HG03066 (cell line): ENCODE data around the gene DOCK2.
"Not testable (repeated sequence)": the region's sequence is repeated elsewhere in the genome, so short reads cannot be mapped to it uniquely, and the experiment has no call there.

Experiments used
- ATAC-seq: cut with Tn5 transposase; IDR thresholded peaks from one replicate; pipeline ENCODE4 v1.9.1; 2021; ENCODE audit warnings: low read depth; ENCODE audit not compliant: unreplicated experiment

Gene DOCK2

DNA sequence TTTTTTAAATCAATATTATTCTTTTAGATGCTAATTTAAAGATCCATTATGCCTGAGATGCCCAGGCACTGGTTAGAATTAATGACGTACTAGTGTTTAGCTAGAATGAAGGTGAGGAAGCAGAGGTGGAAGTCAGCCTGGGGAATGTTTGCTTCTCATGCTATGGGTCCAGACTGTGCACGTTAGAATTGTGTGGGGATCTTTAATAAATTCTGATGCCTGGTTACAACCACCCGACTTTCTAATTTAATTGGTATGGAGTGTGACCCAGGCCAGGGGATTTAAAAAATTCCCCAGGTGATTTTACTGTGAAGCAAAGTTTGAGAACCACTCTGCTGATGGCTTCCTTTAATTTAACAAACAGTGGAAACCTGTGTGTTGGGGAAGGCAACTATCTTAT is 111.1 kb downstream of the DOCK2 start:
- no peak for ATAC-seq

DNA sequence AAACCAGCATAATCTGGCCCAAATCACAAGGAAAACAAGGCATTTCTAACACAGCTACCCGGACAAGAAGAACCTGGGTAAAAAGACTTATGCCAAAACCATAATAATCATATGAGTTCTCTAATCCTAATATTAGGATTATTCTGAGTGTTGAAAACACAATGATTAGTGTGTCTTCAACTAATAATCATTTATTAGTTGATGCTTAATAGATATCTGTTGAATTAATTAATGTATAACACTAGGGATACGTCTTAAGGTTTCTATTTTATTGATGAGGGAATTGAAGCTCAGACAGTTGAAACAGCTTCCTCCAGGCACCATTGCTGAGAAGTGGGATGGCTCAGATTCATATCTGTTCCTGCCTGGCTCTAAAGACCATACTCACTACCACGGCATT is 112.2 kb downstream of the DOCK2 start:
- ATAC-seq = no peak

DNA sequence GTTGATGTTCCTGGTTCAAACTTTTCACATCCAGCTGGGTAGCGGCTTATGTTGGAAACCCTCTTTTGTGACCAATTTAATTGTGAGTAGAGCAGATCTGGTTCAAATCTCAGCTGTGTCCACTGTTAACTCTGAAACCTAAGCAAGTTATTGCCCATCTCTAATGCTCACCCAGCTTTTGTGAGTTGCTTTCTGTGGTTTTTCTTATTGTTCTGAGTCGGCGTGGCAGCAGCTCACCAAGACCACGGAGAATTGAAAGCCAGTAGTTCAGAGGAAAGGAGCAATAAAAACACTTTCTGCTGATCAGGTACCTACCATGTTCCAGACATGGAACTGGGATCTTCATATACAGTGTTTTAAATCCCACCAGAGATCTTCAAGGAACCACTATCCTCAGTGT is 114.4 kb downstream of the DOCK2 start:
- ATAC-seq = no peak

DNA sequence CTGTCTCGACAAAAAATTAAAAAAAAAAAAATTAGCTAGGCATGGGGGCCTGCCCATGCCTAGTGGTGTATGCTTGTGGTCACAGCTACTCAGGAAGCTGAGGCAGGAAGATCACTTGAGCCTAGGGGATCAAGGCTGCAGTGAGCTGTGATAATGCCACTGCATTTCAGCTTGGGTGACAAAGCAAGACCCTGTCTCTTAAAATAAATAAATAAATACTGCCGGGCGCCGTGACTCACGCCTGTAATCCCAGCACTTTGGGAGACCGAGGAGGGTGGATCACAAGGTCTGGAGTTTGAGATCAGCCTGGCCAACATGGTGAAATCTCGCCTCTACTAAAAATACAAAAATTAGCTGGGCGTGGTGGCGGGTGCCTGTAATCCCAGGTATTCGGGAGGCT is 115.5 kb downstream of the DOCK2 start:
- not testable (repeated sequence) for ATAC-seq

DNA sequence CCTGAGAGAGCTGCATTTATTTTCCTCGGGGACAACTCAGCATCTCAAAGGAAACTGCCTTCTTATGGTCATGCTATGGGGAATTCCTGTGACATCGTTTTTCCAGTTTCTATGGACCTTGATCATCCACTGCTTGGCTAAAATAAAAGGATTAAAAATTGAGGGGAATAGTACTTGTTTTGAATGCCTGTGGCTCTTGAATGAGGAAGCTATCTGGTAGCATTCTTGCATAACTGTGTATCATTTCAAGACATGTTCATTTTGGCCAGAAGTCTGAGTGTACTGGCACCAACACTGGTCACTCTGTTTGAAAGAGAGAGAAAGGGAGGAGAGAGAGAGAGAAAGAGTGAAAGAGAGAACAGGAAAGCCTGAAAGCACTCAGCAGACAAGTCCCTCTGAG is 116.7 kb downstream of the DOCK2 start:
- no peak for ATAC-seq

DNA sequence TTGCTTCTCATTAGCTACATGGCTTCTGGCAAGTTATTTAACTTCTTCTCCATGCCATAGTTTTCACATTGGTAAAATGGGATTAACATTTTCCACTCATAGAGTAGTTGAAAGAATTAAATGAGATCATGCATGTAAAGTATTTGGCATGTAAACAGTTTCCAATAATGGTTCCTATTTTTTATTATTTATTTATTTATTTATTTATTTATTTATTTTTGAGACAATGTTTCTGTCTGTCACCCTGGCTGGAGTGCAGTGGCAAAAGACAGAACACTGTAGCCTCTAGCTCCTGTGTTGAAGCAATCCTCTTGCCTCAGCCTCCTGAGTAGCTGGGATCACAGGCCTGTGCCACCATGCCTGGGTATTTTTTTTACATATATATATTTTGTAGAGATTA is 117.7 kb downstream of the DOCK2 start:
- ATAC-seq = no peak

DNA sequence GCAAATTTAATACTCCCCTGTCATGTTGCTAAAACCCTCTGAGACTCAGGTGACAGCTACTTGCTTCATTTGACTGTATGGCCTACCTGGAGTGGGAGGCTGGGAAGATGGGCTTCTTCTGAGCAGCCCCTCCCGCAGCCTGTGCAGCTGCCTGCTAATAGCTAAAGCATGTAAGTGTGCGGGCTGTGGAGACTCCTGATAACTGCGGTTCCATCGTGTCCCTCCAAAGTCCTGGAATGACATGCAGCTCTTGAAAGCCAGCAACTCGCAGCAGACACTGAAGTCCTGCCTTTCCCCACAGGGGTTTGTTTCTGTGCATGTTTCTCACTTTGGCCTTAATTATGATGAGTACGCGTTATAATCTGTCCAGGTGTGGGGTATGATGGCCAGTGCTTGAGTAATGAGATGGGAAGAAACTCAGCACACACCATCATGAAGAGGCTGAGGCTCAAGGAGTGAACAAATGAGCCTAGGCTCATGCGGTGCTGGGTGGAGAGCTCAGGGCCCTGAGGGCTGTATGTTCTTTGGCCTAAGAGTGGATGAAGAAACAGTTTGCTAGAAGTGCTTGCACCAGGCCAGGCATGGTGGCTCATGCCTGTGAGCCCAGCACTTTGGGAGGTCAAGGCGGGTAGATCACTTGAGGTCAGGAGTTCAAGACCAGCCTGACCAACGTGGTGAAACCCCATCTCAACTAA is 119.1 kb downstream of the DOCK2 start:
- ATAC-seq = no peak

DNA sequence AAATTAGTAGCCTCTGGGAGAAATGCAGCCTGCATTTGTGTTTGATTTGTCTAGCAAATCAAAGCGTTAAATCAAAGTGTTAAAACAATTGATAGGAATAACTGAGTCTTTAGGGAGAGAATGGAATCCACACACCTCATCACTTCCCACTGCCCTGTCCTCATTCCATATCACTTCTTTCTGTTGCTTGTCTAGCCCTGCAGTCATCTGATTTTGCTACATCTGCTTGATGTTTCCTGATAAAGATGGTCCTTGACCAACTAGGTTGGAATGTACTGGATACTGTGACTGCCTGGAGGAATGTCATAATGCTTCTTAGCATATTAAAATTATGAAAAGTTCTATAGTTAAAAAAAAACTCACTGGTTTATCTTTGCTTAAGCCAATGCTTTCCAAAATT is 119.9 kb downstream of the DOCK2 start:
- ATAC-seq = no peak

DNA sequence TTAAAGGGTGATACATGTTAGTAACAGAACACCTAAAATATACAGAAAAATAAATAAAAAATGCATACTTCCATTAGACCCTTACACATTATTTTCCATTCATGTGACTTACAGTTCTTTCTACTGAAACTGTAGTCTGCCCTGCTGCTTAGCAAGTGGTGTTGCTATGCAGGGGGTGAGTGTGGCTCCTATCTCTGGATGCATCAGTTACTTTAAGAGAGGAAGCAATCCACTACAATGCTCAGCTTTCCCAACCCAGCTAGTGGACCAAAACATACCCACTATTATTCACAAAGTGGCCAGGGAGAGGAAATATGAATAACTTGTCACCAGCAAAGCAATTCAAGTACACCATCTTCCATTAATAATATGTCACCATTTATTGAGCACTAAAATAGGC is 121.8 kb downstream of the DOCK2 start:
- ATAC-seq = no peak

DNA sequence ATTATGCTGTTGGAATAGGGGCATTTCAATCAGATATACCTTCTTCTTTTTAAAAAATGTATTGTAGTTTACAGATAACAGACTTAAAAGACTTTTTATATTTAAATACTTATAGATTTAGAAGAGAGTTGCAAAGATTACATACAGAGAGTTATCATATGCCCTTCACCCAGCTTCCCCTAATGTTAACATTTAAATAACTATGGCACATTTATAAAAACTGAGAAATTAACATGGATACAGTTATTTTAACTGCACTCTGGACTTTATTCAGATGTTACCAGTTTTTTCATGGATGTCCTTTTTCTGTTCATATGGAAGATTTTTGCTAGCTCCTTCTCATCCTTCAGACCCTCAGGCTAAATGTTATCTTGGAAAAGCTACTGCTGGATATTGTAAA is 123.2 kb downstream of the DOCK2 start:
- ATAC-seq = no peak

DNA sequence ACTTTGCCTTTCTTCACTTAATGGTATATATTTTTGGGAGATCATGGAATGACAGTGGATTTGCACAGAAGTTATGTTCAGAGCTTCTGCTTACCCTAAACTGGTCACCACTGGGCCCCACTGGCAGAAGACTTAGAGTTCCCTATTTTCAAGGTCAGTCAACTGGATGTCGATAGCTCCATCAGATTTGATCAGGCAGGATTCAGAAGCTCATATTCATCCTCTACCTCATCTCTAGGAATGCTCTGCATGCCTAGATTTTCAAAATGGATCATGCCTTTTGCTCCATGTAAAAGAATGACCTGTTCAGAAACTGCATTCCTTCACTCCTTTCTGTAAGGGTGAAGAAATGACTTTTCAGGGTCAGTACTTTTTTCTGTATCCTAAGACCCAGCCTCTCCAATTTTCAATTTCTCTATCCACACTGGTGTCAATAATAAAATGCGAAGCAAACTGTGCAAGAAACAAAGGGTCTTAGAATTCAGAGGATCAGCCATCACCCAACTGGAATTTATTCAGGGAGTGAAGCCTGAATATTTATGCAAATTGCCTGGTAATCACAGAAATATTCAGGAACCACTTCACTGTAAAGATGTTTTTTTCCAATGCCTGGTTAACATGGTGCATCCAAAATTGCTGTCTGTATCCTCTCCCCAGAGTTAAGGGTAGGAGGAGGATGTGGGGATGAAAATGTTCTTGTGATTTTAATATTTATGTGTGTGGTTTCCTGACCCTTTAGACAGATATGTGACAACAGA is 125.4 kb downstream of the DOCK2 start:
- ATAC-seq = no peak

DNA sequence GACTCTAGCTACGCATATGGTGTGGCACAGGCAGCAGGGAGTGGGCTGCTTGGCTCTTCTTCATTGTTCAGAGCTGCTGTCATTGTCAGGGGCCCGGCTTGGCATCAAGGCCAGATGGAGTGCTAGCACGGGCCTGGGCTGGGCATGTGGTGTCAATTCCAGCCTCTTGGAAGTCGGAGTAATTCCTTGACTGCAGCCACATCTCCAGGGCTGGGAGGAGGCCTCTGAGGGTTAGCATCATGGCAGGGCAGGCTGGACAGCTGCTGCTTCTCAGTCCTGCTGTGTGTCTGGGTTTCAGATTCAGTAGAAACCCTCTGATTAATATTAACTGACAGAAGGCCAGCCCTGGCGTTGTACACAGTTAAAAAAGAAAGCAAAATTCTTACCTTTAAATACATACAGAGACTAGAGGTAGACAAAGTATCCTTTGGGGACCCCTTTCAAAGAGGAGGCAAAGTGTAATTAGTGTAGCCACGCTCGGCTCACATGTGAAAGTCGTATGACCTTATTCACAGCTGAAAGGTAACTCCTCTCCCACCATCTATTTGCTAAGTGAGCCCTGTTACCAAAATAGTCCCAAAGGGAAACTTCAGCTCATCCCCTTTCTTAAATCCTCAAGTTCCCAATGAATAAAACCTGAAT is 126.4 kb downstream of the DOCK2 start:
- ATAC-seq = peak; percentile 73

DNA sequence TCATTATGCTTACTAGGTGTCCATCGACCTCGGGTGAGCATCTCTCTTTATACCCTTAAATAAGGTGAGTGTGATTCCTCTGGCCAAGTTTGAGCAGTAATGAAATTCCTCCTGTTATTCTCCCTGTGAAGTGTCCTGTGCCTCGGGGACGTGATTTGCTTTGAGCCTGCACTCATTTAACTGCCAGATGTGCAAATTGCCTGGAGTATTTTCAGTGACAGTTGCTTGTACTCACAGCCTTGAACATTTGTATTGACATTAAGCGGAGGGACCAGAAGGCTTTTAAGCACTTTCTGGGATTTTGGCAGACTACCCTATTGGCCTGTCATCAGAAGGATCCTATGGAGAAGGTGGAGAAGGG is 126.9 kb downstream of the DOCK2 start:
- no peak for ATAC-seq

DNA sequence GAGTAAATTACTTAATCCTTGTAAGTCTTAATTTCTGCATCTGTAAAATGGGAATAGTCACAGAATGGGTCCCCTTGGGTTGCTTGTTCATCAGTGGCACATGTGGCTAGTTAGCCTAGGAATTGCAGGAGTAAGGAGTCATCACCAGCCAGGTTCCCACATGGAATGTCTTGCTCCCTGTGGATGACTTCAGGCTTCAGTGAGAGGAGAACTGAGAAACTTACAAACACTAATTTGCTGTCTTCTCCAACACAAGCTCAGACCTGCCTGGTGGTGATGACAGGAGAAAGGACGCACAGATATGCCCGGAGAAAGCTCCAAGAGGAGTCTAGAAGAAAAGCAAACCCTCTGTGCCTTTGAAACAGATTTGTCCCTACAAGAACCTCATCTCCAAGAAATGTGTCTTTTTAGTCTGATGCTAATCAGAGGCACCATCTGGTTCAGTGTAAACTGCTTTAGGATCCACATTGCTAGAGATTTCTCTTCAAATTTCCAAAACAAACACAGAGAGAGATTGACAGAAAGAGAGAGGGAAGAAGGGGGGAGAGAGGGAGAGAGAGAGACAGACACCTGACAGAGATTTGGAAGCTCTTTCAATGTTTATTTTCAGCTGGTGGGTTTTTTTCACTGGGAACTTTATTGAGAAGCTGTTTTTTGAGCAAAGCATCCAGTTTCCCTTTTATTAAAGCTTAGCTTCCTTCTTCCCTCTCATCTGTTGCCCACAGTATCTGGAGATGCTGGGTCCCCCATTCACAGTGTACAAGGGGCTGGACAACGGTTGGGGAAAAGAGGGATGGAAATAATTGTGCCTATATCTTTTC is 128.3 kb downstream of the DOCK2 start:
- ATAC-seq = no peak

DNA sequence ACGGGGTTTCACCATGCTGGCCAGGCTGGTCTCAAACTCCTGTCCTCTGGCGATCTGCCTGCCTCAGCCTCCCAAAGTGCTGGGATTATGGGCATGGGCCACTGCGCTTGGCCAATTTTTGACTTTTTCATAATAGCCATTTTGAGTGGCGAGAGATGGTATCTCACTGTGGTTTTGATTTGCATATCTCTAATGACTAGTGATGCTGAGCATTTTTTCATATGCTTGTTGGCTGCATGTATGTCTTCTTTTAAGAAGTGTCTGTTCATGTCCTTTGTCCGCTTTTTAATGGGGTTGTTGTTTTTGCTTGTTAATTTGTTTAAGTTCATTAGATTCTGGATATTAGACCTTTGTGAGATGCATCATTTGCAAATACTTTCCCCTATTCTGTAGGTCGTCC is 129.9 kb downstream of the DOCK2 start:
- ATAC-seq = not testable (repeated sequence)

DNA sequence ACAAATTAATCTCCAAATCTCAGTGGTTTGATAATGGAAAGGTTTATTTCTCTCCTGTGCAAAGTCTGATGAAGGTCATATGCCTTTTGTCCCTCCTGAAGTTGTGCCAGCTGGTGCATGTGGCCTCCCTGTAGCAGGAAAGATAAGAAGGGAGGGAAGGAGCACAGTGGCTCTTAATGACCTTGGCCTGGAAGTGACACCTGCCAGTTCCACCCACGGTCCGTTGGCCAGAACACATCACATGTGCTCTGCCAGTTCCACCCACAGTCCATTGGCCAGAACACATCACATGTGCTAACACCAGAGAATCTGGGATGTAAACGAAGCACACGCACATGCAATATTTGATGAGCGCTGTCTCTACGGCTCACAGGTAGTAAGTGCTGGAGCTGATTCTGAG is 130.9 kb downstream of the DOCK2 start:
- ATAC-seq = no peak

DNA sequence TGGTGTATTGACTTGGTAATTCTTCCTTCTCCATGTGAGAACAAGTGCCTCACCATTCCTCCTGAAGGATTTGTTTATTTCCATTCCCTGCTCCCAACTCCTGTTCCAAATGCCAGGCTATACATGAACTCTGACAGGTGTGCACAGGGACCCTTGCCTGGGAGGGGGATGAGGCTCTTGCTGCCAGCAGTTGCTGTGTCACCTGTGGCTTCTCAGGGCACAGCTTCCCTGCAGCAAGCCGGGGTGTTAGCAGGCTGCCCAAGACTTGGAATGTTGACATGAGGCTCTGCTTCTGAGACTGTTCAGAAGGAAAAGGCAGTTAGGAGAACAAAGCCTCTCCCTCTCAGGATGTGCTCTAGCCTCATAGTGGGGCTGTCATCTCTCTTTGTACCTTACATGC is 131.3 kb downstream of the DOCK2 start:
- no peak for ATAC-seq

DNA sequence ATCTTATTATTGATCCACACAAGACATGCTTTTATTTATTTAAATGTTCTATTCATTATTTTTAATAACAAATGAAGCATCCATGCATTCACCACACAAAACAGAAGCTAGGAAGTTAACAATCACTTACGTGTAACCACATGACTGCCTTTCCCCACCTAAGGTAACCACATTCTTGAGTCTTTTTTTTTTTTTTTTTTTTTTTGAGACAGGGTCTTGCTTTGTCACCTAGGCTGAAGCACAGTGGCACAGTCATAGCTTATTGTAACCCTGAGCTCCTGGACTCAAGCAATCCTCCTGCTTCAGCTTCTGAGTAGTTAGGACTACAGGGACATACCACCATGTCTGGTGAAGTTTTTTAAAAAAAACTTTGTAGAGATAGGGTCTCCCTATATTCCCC is 133.0 kb downstream of the DOCK2 start:
- ATAC-seq = no peak

DNA sequence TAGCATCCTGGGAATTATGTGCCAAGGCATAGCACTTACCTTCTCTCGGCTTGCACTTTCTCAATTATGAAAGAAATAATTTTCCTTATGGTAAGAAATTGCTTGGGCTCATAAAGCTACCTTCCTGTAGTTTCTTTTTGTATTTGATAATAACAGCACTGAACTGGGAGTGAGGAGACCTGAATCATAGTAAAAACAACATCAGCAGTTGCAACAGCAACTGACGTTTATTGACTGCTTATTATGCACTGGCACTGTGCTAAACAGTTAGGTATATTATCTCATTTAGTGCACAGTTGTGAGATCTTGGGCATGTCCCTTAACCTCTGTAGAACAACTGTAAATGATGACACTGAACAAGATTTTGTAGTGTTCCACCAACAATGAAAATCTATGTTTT is 135.2 kb downstream of the DOCK2 start:
- no peak for ATAC-seq

DNA sequence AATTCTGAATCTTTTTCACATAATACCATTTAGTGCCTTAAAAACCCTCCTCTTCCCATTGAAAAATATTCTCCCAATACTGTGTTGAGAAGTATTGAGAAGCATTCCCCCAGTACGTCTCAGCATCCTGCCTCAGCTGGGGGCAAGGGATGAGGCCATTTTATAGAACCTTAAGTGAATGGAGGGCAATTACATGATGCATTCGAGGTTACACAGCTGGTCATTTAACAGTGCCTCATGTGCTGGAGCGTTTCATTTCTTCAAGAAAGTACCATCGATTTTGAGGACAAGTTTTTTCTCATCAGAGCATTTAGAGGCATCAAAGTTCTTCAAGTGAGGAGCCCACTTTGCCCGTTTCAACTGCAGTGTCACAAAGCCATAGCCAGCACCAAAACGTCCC is 135.6 kb downstream of the DOCK2 start:
- no peak for ATAC-seq

DNA sequence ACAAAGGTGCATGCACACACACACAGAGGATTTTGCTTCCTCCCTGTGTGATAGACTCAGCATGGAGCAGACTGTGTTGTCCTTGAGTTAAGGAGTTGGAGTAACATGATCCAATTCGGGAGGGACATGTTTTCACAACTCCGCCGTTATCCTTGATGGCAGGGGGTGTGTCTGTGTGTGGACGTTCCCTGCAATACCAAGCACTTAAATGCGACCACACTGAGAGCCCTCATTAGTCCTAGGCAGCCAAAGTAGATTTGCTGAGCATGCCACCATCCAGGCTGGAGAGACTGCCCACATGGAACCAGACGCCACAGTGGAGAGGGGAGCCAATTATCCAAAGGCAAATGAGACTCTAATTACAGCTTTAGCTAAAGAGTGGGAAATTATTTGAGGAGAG is 140.1 kb downstream of the DOCK2 start:
- ATAC-seq = no peak
